ENCODE data around the gene LRRC61. TPM values are rescaled to one million over a fixed set of nuclear protein-coding genes. Genes with fewer than 3 reads are reported as not detected.

LRRC61 gene
- polyA plus RNA-seq, 1 of the 3 experiments (the other 2 are of a cell fraction) = 0.99 TPM

DNA sequence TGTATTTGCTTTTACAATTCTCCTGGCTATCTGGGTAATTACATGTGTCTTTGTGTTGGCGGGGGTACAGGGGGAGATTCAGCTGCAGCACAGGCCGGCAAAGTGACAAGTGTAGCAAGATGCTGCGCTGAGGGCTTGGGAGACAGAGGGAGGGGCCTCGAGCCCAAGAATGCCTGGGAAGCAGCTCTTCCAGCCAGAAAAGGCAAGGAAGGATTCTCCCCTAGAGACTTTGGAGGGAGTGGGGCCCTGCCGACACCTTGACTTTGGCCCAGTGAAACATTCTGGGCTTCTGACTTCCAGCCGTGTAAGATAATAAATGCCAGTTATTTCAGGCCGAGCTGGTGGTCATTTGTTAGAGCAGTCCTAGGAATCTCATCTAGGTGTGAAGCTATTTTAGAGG, 38.2 kb downstream of the LRRC61 start:
- TF ChIP-seq TAF1 (IDR thresholded peaks at IDR 0.05; ENCODE audit: borderline replicate concordance, low read depth, low read length) (no peak), RFX5 (IDR thresholded peaks at IDR 0.05; ENCODE audit: low read length) (no peak), JUND (IDR thresholded peaks at IDR 0.05) (no peak), RXRA (IDR thresholded peaks at IDR 0.05; ENCODE audit: borderline replicate concordance, low read depth) (no peak), EP300 (IDR thresholded peaks at IDR 0.05; ENCODE audit: borderline replicate concordance in 1 of 2, low read depth in 1 of 2, low read length in 1 of 2) (no peak), SIN3A (IDR thresholded peaks at IDR 0.05; ENCODE audit: borderline replicate concordance, low read depth, low read length) (no peak)
- TF ChIP-seq, protein P1, sequence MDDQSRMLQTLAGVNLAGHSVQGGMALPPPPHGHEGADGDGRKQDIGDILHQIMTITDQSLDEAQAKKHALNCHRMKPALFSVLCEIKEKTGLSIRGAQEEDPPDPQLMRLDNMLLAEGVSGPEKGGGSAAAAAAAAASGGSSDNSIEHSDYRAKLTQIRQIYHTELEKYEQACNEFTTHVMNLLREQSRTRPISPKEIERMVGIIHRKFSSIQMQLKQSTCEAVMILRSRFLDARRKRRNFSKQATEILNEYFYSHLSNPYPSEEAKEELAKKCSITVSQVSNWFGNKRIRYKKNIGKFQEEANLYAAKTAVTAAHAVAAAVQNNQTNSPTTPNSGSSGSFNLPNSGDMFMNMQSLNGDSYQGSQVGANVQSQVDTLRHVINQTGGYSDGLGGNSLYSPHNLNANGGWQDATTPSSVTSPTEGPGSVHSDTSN (IDR thresholded peaks at IDR 0.05) = no peak
- TF ChIP-seq, protein P2, sequence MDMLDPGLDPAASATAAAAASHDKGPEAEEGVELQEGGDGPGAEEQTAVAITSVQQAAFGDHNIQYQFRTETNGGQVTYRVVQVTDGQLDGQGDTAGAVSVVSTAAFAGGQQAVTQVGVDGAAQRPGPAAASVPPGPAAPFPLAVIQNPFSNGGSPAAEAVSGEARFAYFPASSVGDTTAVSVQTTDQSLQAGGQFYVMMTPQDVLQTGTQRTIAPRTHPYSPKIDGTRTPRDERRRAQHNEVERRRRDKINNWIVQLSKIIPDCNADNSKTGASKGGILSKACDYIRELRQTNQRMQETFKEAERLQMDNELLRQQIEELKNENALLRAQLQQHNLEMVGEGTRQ (IDR thresholded peaks at IDR 0.05; ENCODE audit: borderline replicate concordance, low read depth, low read length) = no peak
- TF ChIP-seq, protein P3, sequence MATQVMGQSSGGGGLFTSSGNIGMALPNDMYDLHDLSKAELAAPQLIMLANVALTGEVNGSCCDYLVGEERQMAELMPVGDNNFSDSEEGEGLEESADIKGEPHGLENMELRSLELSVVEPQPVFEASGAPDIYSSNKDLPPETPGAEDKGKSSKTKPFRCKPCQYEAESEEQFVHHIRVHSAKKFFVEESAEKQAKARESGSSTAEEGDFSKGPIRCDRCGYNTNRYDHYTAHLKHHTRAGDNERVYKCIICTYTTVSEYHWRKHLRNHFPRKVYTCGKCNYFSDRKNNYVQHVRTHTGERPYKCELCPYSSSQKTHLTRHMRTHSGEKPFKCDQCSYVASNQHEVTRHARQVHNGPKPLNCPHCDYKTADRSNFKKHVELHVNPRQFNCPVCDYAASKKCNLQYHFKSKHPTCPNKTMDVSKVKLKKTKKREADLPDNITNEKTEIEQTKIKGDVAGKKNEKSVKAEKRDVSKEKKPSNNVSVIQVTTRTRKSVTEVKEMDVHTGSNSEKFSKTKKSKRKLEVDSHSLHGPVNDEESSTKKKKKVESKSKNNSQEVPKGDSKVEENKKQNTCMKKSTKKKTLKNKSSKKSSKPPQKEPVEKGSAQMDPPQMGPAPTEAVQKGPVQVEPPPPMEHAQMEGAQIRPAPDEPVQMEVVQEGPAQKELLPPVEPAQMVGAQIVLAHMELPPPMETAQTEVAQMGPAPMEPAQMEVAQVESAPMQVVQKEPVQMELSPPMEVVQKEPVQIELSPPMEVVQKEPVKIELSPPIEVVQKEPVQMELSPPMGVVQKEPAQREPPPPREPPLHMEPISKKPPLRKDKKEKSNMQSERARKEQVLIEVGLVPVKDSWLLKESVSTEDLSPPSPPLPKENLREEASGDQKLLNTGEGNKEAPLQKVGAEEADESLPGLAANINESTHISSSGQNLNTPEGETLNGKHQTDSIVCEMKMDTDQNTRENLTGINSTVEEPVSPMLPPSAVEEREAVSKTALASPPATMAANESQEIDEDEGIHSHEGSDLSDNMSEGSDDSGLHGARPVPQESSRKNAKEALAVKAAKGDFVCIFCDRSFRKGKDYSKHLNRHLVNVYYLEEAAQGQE (IDR thresholded peaks at IDR 0.05; ENCODE audit: low read depth, low read length) = no peak
- H3K36me3 ChIP-seq (replicated peaks in 1 of 2; ENCODE audit: control insufficient read depth in 1 of 2, insufficient read depth in 2 of 2, low read length in 1 of 2) = no peaks in the 10 kb centered on the region
- no peaks in the 10 kb centered on the region for H3K79me2 ChIP-seq (ENCODE audit: insufficient read depth)
- no peak overlapping the region for H2AFZ ChIP-seq (ENCODE audit: low read depth)
- POLR2A ChIA-PET = no interaction called here
- no peak overlapping the region for H3K4me2 ChIP-seq
- no peak overlapping the region for H3K9ac ChIP-seq
- WGBS (ENCODE audit: low lambda C conversion rate) = 84% methylated on average over 7 of the region's 7 CpGs
- H3K27me3 ChIP-seq (ENCODE audit: insufficient read depth) = no peaks in the 10 kb centered on the region
- H3K9me3 ChIP-seq = no peaks in the 10 kb centered on the region
- no peak overlapping the region for H3K27ac ChIP-seq (ENCODE audit: low read depth in 2 of 2, low read length in 1 of 2)
- no peaks in the 10 kb centered on the region for H4K20me1 ChIP-seq (ENCODE audit: insufficient read depth)
- H3K9me2 ChIP-seq = no peaks in the 10 kb centered on the region
- DNase-seq = no peak
- CTCF ChIA-PET = interaction anchor here (0.6 to 1.1 kb wide), 4 partner anchors 13 to 88 kb away, joined by 3 to 5 read pairs (median 3); a partner anchor contains a TSS
- no peaks in the 10 kb centered on the region for H3F3A ChIP-seq (replicated peaks; ENCODE audit: insufficient read depth)
- no peak overlapping the region for H3K4me3 ChIP-seq (ENCODE audit: low read depth in 2 of 2, low read length in 1 of 2)
- H3K4me1 ChIP-seq (ENCODE audit: control insufficient read depth in 1 of 2, insufficient read depth in 2 of 2, low read depth in 1 of 2, low read length in 1 of 2) = peaks cover 0 to 14% of the 10 kb centered on the region in 2 experiments; a peak in 3 of 4 replicates
